Stomach (tissue), 9 donors: ENCODE data around the gene MSMP. TPM values are rescaled to one million over a fixed set of nuclear protein-coding genes. Genes with fewer than 3 reads are reported as not detected.
A peak's percentile ranks its signal among the peaks of the same experiment; 100 is the strongest.

Source experiments
- DNase-seq, 2 donors: peaks; one replicate each; pipeline versions ENCODE4 v3.0.0 to v3.0.0-alpha.2; 2013 to 2019
- H3K27ac ChIP-seq, 5 donors: fragments of 200-600 bp in 4 of 5; sonication (generic) in 4 of 5; one replicate each; pipeline ENCODE4 v1.5.1; 2013 to 2019; ENCODE audit warnings: mild to moderate bottlenecking in 1 of 5, moderate library complexity in 1 of 5
- H3K27me3 ChIP-seq, 3 donors: fragments of 200-600 bp; sonication (generic); one replicate each; pipeline ENCODE4 v1.5.1; 2017 to 2019; ENCODE audit warnings: mixed run types in 1 of 3
- H3K36me3 ChIP-seq, 4 donors: fragments of 200-600 bp; sonication (generic); 1 replicate in 3 of 4; 2 replicates in 1 of 4; pipeline ENCODE4 v1.5.1; 2016 to 2019
- H3K4me1 ChIP-seq, 4 donors: fragments of 200-600 bp; sonication (generic); one replicate each; pipeline ENCODE4 v1.5.1; 2016 to 2019
- H3K4me3 ChIP-seq, 4 donors: fragments of 200-600 bp; sonication (generic) in 3 of 4; one replicate each; pipeline ENCODE4 v1.5.1; 2016 to 2019; ENCODE audit warnings: mild to moderate bottlenecking in 1 of 4
- H3K9me3 ChIP-seq, 4 donors: fragments of 200-600 bp; sonication (generic); one replicate each; pipeline ENCODE4 v1.5.1; 2016 to 2019
- CTCF ChIP-seq, 7 experiments: fragments of 450-650 bp in 4 of 7; fragments of 200-600 bp in 3 of 7; sonication (generic) in 3 of 7; IDR thresholded peaks; one replicate each; pipeline ENCODE4 v1.5.1; 2016 to 2019; ENCODE audit warnings: antibody characterized with exemption in 7 of 7, control low read depth in 2 of 7, mild to moderate bottlenecking in 1 of 7
- EP300 ChIP-seq: sonication (generic); formaldehyde crosslinking; IDR thresholded peaks from one replicate; pipeline ENCODE4 v1.6.1; 2017; ENCODE audit warnings: antibody characterized with exemption
- POLR2A ChIP-seq, 4 donors: fragments of 450-650 bp; IDR thresholded peaks; one replicate each; pipeline ENCODE4 v1.6.1; 2016; ENCODE audit warnings: antibody characterized with exemption in 4 of 4, control low read depth in 2 of 4, mild to moderate bottlenecking in 1 of 4, moderate library complexity in 1 of 4
- POLR2AphosphoS5 ChIP-seq, 3 donors: sonication (generic); formaldehyde crosslinking; IDR thresholded peaks; one replicate each; pipeline ENCODE4 v1.6.1; 2016; ENCODE audit warnings: antibody characterized with exemption in 3 of 3
- WGBS, 5 donors: extraction: QIAGEN DNeasy Blood & Tissue Kit in 3 of 5; methylation state at CpG; one replicate each; pipeline versions ENCODE4 v1.1.5 to v1.1.7; 2013 to 2018; 5-methylcytosine and 5-hydroxymethylcytosine counted together
- intact Hi-C: fragments of 100-400 bp; cut with DNase I; formaldehyde crosslinking; loops from one replicate; pipeline ENCODE4 v1.15.1; 2023; ENCODE audit warnings: low total_unique reads
- polyA plus RNA-seq, 3 donors: library from polyadenylated mRNA; stranded (reverse); fragments of 200-250 nt; gene quantifications; one replicate each; pipeline ENCODE4 v1.2.3, GENCODE V29; 2013
- total RNA-seq, 5 donors: library from RNA; depleted of rRNA; stranded (reverse); fragments of >200 nt; gene quantifications; one replicate each; pipeline versions ENCODE4 v1.1.0 to v1.2.3, GENCODE V29; 2014 to 2016
- donor health status: healthy with polysubstance abuse.
- donor health status: Bipolar disorder and iron deficiency.
- donor health status: healthy.

MSMP gene
- total and polyA plus RNA-seq, 8 donors, result 0.35 TPM; not detected in 7

GRCh38 chr9:35774907-35775635 lies 21.0 kb upstream of the MSMP start:
- 72 to 86% (median 75%) methylated on average over 7 of the region's 7 CpGs for WGBS, 5 donors
- Histone ChIP-seq H3K4me3 (no peak overlapping the region), H3K36me3 (no peaks in the 10 kb centered on the region), H3K9me3 (no peaks in the 10 kb centered on the region), H3K27ac (no peak overlapping the region), H3K27me3 (no peaks in the 10 kb centered on the region), H3K4me1 (peaks cover 10 to 25% (median 21%) of the 10 kb centered on the region in 4 donors)
- intact Hi-C loops, result no loop called here
- peak in 1 of 2 donors; percentile 29 for DNase-seq
- TF ChIP-seq POLR2A (IDR thresholded peaks at IDR 0.05) (no peak), EP300 (no peak), CTCF (IDR thresholded peaks at IDR 0.05) (no peak), POLR2AphosphoS5 (IDR thresholded peaks at IDR 0.05) (no peak)

- no peaks in the 10 kb centered on the region for H3K9me3 ChIP-seq
- WGBS, 5 donors, result 46 to 62% (median 55%) methylated on average over 3 of the region's 3 CpGs
- H3K27me3 ChIP-seq, result no peaks in the 10 kb centered on the region
- TF ChIP-seq POLR2AphosphoS5 (IDR thresholded peaks at IDR 0.05) (peak in 1 of 3 donors; percentile 63), CTCF (IDR thresholded peaks at IDR 0.05) (no peak), EP300 (no peak), POLR2A (IDR thresholded peaks at IDR 0.05) (no peak)
- DNase-seq, result peak in 1 of 2 donors; percentile 61
- intact Hi-C loops, result no loop called here
- peak overlapping the region in 4 of 5 donors; percentile 7 to 78 (median 64) for H3K27ac ChIP-seq
- H3K4me3 ChIP-seq, result no peak overlapping the region
- no peaks in the 10 kb centered on the region for H3K36me3 ChIP-seq
- peaks cover 10 to 36% (median 24%) of the 10 kb centered on the region in 4 donors for H3K4me1 ChIP-seq
Measured at GRCh38 chr9:35771943-35772342, 17.9 kb upstream of the MSMP start.

- intact Hi-C loops, result no loop called here
- WGBS, 5 donors, result 20 to 37% (median 29%) methylated on average over 1 of the region's 1 CpG
- H3K27me3 ChIP-seq, result no peaks in the 10 kb centered on the region
- H3K4me1 ChIP-seq, result peaks cover 10 to 36% (median 24%) of the 10 kb centered on the region in 4 donors
- H3K4me3 ChIP-seq, result peak overlapping the region in 1 of 4 donors; percentile 3
- DNase-seq, result peak; percentile 77 to 85
- H3K9me3 ChIP-seq, result no peaks in the 10 kb centered on the region
- H3K27ac ChIP-seq, result peak overlapping the region in 4 of 5 donors; percentile 62 to 78 (median 68)
- no peaks in the 10 kb centered on the region for H3K36me3 ChIP-seq
- TF ChIP-seq CTCF (IDR thresholded peaks at IDR 0.05) (no peak), EP300 (no peak), POLR2AphosphoS5 (IDR thresholded peaks at IDR 0.05) (no peak), POLR2A (IDR thresholded peaks at IDR 0.05) (no peak)
Measured at GRCh38 chr9:35771534-35771933, 17.5 kb upstream of the MSMP start.

GRCh38 chr9:35771075-35771433 lies 17.0 kb upstream of the MSMP start:
- DNase-seq, result peak in 1 of 2 donors; percentile 41

More at GRCh38 chr9:35771075-35771433, 17.0 kb upstream of the MSMP start:
- 7 to 23% (median 17%) methylated on average over 4 of the region's 4 CpGs for WGBS, 5 donors
- Histone ChIP-seq H3K4me3 (peak overlapping the region in 1 of 4 donors; percentile 3), H3K4me1 (peaks cover 10 to 36% (median 24%) of the 10 kb centered on the region in 4 donors), H3K36me3 (no peaks in the 10 kb centered on the region), H3K27me3 (no peaks in the 10 kb centered on the region), H3K27ac (peak overlapping the region; percentile 58 to 78 (median 66)), H3K9me3 (no peaks in the 10 kb centered on the region)
- intact Hi-C loops, result no loop called here
- TF ChIP-seq CTCF (IDR thresholded peaks at IDR 0.05) (no peak), EP300 (no peak), POLR2A (IDR thresholded peaks at IDR 0.05) (no peak), POLR2AphosphoS5 (IDR thresholded peaks at IDR 0.05) (no peak)
